Endodermal cell (in vitro differentiated cells): Measurements from ENCODE around the gene ARHGAP42. TPM values are rescaled to one million over a fixed set of nuclear protein-coding genes. Genes with fewer than 3 reads are reported as not detected.

Experiments used
- DNase-seq: peaks from one replicate; pipeline ENCODE4 v3.0.0-alpha.2; 2017
- H3K27ac ChIP-seq: 2 replicates; pipeline ENCODE4 v1.5.1; 2013; ENCODE audit warnings: mild to moderate bottlenecking, low read depth, low read length, moderate library complexity
- H3K27me3 ChIP-seq: 2 replicates; pipeline ENCODE4 v1.6.1; 2013; ENCODE audit warnings: mild to moderate bottlenecking, low read length, moderate library complexity; ENCODE audit not compliant: insufficient read depth, control insufficient read depth, poor library complexity, severe bottlenecking
- H3K36me3 ChIP-seq: 2 replicates; pipeline ENCODE4 v1.7.0; 2013; ENCODE audit warnings: mild to moderate bottlenecking, low read length, moderate library complexity; ENCODE audit not compliant: control insufficient read depth, insufficient read depth
- H3K4me1 ChIP-seq: one replicate; pipeline ENCODE4 v1.7.0; 2013; ENCODE audit warnings: low read length; ENCODE audit not compliant: control insufficient read depth, insufficient read depth
- H3K4me3 ChIP-seq: 2 replicates; pipeline ENCODE4 v1.5.1; 2013; ENCODE audit warnings: mild to moderate bottlenecking, low read length, moderate library complexity
- H3K9ac ChIP-seq: 2 replicates; pipeline ENCODE4 v1.6.1; 2013; ENCODE audit warnings: mild to moderate bottlenecking, low read length, moderate library complexity; ENCODE audit not compliant: poor library complexity, severe bottlenecking; ENCODE audit errors: extremely low read depth
- H3K9me3 ChIP-seq: 2 replicates; pipeline ENCODE4 v1.6.1; 2013; ENCODE audit warnings: mild to moderate bottlenecking, low read length, moderate library complexity; ENCODE audit not compliant: control insufficient read depth
- H3K27ac Mint-ChIP-seq: 2 replicates; pipeline ENCODE4 v1.8.0; 2020; ENCODE audit warnings: mixed read lengths
- H3K27me3 Mint-ChIP-seq: 2 replicates; pipeline ENCODE4 v1.8.0; 2021; ENCODE audit warnings: mild to moderate bottlenecking, mixed read lengths; ENCODE audit not compliant: insufficient read depth
- H3K36me3 Mint-ChIP-seq: 2 replicates; pipeline ENCODE4 v1.8.0; 2020; ENCODE audit warnings: low read depth, mixed read lengths
- H3K4me1 Mint-ChIP-seq: 2 replicates; pipeline ENCODE4 v1.8.0; 2020; ENCODE audit warnings: mixed read lengths
- H3K4me3 Mint-ChIP-seq: 2 replicates; pipeline ENCODE4 v1.8.0; 2020; ENCODE audit warnings: mild to moderate bottlenecking, moderate library complexity, mixed read lengths
- H3K9me3 Mint-ChIP-seq: 2 replicates; pipeline ENCODE4 v1.8.0; 2020; ENCODE audit warnings: mild to moderate bottlenecking, mixed read lengths
- WGBS, 2 experiments: methylation state at CpG; one replicate each; pipeline versions ENCODE4 v1.1.5 to v1.1.7; 2013; ENCODE audit warnings: missing lambda C conversion rate in 2 of 2, mixed read lengths in 1 of 2; ENCODE audit not compliant: insufficient coverage in 1 of 2, insufficient read length in 1 of 2; 5-methylcytosine and 5-hydroxymethylcytosine counted together
- total RNA-seq, 2 donors: library from RNA; stranded (reverse); fragmentation: NEBNext Ultra II Directional in 1 of 2; extraction: Animal tissue kit (Norgen Biotek cat#: 25700) in 1 of 2; gene quantifications; 2 replicates in 1 of 2; 3 replicates in 1 of 2; pipeline ENCODE4 v1.2.1, GENCODE V29; 2021
- TF ChIP-seq, protein P1 (sequence below): fragments of 200-600 bp; sonication (generic); conservative IDR thresholded peaks from 2 replicates; pipeline ENCODE4 v1.5.0; 2021; ENCODE audit warnings: antibody characterized with exemption, mild to moderate bottlenecking

ARHGAP42 gene
- total RNA-seq, 2 donors from 2014 or later, result 164 to 176 TPM

DNA sequence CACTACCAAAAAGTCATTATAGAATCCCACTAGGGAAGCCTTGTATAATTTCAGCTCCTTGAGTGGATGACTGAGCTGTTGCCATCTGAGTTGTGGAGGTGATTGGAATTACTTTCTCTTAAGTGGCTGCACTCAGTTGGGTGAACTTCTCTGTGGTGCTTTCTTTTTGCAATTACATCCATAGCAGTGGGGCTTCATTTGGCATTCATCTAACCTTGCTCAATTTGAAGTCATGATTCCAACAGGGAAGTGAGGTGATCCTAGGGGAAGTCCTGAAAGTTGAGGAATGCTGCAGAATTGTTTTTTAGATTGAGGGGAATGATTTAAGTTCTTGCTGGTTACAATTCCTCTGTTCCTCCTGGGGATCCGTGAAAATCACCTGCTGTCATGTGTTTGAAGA lies 39.6 kb downstream of the ARHGAP42 start:
- H3K9me3 ChIP-seq, result no peaks in the 10 kb centered on the region
- no peaks in the 10 kb centered on the region for H3K27me3 ChIP-seq
- no peak overlapping the region for H3K27ac ChIP-seq
- peak overlapping the region; percentile 9 for H3K4me3 ChIP-seq
- WGBS, 2 experiments, result 0% methylated on average over 1 of the region's 1 CpG
- H3K4me3 Mint-ChIP-seq, result peak overlapping the region; percentile 12
- no peaks in the 10 kb centered on the region for H3K27me3 Mint-ChIP-seq
- H3K4me1 ChIP-seq, result peaks cover 26% of the 10 kb centered on the region
- H3K9ac ChIP-seq, result no peak overlapping the region
- peak; percentile 48 for DNase-seq
- H3K36me3 Mint-ChIP-seq, result peaks cover 10% of the 10 kb centered on the region
- TF ChIP-seq, protein P1, sequence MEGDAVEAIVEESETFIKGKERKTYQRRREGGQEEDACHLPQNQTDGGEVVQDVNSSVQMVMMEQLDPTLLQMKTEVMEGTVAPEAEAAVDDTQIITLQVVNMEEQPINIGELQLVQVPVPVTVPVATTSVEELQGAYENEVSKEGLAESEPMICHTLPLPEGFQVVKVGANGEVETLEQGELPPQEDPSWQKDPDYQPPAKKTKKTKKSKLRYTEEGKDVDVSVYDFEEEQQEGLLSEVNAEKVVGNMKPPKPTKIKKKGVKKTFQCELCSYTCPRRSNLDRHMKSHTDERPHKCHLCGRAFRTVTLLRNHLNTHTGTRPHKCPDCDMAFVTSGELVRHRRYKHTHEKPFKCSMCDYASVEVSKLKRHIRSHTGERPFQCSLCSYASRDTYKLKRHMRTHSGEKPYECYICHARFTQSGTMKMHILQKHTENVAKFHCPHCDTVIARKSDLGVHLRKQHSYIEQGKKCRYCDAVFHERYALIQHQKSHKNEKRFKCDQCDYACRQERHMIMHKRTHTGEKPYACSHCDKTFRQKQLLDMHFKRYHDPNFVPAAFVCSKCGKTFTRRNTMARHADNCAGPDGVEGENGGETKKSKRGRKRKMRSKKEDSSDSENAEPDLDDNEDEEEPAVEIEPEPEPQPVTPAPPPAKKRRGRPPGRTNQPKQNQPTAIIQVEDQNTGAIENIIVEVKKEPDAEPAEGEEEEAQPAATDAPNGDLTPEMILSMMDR, result no peak
- H3K36me3 ChIP-seq, result no peaks in the 10 kb centered on the region
- no peaks in the 10 kb centered on the region for H3K9me3 Mint-ChIP-seq
- H3K27ac Mint-ChIP-seq, result peak overlapping the region; percentile 81
- H3K4me1 Mint-ChIP-seq, result peaks cover 59% of the 10 kb centered on the region

DNA sequence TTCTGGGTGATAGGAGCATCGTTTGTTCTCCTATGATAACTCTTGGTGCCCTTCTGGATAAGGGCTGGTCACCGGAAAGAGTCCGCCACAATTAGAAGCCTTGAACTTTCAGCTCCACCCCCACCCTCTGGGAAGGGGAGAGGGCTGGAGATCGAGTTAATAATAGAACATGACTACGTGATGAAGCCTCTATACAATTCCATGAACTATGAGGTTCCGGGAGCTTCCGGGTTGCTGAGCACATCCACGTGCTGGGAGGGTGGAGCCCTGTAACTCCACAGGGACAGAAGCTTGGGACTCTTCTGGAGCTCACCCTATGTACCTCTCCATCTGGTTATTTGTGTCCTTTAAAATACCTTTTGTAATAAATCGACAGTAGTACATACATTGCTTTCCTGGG lies 40.3 kb downstream of the ARHGAP42 start:
- Histone ChIP-seq H3K9me3 (no peaks in the 10 kb centered on the region), H3K9ac (no peak overlapping the region), H3K27me3 (no peaks in the 10 kb centered on the region), H3K27ac (no peak overlapping the region), H3K4me3 (no peak overlapping the region), H3K4me1 (peaks cover 26% of the 10 kb centered on the region), H3K36me3 (peaks cover 4% of the 10 kb centered on the region)
- Mint-ChIP-seq H3K36me3 (peaks cover 10% of the 10 kb centered on the region), H3K9me3 (no peaks in the 10 kb centered on the region), H3K4me1 (peaks cover 61% of the 10 kb centered on the region), H3K4me3 (no peak overlapping the region), H3K27ac (peak overlapping the region; percentile 80), H3K27me3 (no peaks in the 10 kb centered on the region)
- no peak for DNase-seq
- TF ChIP-seq, protein P1, result no peak
- 85 to 86% methylated on average over 6 of the region's 9 CpGs for WGBS, 2 experiments

DNA sequence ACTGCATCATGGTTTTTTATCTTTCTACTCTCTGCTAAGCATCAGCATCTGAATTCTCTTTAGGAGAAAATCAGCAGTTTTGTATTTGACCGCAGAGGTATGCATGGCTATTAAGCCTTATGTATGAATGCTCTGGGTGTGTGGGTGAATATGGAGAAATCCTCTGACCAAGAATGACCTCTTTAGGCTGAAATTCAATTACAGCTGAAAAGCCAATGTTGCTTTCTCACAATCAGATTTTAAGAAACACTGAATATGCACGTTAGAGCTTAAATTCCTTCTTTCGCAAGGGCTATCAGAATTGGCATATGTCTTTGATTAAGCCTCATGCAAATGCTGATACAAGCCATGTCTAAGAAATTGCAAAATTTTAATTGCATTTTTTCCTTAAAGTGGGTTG lies 43.2 kb downstream of the ARHGAP42 start:
- Mint-ChIP-seq H3K4me1 (peaks cover 59% of the 10 kb centered on the region), H3K27me3 (no peaks in the 10 kb centered on the region), H3K27ac (peak overlapping the region; percentile 82), H3K4me3 (no peak overlapping the region), H3K36me3 (peaks cover 14% of the 10 kb centered on the region), H3K9me3 (no peaks in the 10 kb centered on the region)
- Histone ChIP-seq H3K9ac (no peak overlapping the region), H3K36me3 (peaks cover 19% of the 10 kb centered on the region), H3K27ac (no peak overlapping the region), H3K27me3 (no peaks in the 10 kb centered on the region), H3K9me3 (no peaks in the 10 kb centered on the region), H3K4me3 (peak overlapping the region; percentile 30), H3K4me1 (peaks cover 30% of the 10 kb centered on the region)
- no peak for DNase-seq
- TF ChIP-seq, protein P1, result no peak
- WGBS, 2 experiments, result 78 to 93% methylated on average over 2 to 3 of the region's 3 CpGs
